Measurements from ENCODE around the gene SMURF2. TPM values are rescaled to one million over a fixed set of nuclear protein-coding genes. Genes with fewer than 3 reads are reported as not detected.

SMURF2 gene
- polyA plus RNA-seq, 1 donor from 2014 or later, result 55.2 TPM

DNA sequence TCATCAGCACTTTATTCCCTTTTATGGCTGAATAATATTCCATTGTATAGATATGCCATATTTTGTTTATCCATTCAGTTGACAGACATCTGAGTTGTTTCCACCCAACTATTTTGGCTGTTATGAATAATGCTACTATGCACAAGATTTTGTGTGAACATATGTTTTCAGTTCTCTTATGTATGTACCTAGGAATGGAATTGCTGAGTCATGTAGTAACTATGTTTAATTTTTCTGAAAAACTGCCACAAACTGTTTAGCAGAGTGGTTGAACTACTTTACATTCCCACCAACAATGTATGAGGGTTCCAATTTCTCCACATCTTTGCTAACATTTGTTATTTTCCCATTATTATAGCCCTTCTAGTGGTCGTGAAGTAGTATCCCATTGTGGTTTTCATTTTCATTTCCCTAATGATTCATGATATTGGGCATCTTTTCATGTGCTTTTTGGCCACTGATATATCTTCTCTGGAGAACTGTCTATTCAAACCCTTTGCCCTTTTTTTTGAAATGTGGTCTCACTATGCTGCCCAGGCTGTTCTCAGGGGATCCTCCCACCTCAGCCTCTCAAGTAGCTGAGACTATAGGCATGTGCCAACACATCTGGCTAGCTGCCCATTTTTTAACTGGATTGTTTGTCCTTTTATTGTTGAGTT, 26.3 kb downstream of the SMURF2 start:
- no peaks in the 10 kb centered on the region for H3K9me3 ChIP-seq (ENCODE audit: low read length)
- H3K4me2 ChIP-seq (ENCODE audit: low read length), result no peak overlapping the region
- TF ChIP-seq EP300 (conservative IDR thresholded peaks at IDR 0.05; ENCODE audit: poor library complexity, severe bottlenecking), result no peak
- no peak for TF ChIP-seq TAF1 (IDR thresholded peaks at IDR 0.05; ENCODE audit: low read depth)
- TF ChIP-seq RAD21 (conservative IDR thresholded peaks at IDR 0.05), result no peak
- TF ChIP-seq EZH2 (IDR thresholded peaks at IDR 0.05; ENCODE audit: borderline replicate concordance, insufficient read depth, low read length, poor library complexity, severe bottlenecking), result no peak
- TF ChIP-seq SMC3 (conservative IDR thresholded peaks at IDR 0.05; ENCODE audit: poor library complexity), result no peak
- no peak for TF ChIP-seq MXI1 (conservative IDR thresholded peaks at IDR 0.05; ENCODE audit: poor library complexity, severe bottlenecking)
- TF ChIP-seq, protein P1, sequence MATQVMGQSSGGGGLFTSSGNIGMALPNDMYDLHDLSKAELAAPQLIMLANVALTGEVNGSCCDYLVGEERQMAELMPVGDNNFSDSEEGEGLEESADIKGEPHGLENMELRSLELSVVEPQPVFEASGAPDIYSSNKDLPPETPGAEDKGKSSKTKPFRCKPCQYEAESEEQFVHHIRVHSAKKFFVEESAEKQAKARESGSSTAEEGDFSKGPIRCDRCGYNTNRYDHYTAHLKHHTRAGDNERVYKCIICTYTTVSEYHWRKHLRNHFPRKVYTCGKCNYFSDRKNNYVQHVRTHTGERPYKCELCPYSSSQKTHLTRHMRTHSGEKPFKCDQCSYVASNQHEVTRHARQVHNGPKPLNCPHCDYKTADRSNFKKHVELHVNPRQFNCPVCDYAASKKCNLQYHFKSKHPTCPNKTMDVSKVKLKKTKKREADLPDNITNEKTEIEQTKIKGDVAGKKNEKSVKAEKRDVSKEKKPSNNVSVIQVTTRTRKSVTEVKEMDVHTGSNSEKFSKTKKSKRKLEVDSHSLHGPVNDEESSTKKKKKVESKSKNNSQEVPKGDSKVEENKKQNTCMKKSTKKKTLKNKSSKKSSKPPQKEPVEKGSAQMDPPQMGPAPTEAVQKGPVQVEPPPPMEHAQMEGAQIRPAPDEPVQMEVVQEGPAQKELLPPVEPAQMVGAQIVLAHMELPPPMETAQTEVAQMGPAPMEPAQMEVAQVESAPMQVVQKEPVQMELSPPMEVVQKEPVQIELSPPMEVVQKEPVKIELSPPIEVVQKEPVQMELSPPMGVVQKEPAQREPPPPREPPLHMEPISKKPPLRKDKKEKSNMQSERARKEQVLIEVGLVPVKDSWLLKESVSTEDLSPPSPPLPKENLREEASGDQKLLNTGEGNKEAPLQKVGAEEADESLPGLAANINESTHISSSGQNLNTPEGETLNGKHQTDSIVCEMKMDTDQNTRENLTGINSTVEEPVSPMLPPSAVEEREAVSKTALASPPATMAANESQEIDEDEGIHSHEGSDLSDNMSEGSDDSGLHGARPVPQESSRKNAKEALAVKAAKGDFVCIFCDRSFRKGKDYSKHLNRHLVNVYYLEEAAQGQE (IDR thresholded peaks at IDR 0.05; ENCODE audit: borderline replicate concordance), result no peak
- no peak for TF ChIP-seq POLR2AphosphoS5 (IDR thresholded peaks at IDR 0.05)
- TF ChIP-seq, protein P2, sequence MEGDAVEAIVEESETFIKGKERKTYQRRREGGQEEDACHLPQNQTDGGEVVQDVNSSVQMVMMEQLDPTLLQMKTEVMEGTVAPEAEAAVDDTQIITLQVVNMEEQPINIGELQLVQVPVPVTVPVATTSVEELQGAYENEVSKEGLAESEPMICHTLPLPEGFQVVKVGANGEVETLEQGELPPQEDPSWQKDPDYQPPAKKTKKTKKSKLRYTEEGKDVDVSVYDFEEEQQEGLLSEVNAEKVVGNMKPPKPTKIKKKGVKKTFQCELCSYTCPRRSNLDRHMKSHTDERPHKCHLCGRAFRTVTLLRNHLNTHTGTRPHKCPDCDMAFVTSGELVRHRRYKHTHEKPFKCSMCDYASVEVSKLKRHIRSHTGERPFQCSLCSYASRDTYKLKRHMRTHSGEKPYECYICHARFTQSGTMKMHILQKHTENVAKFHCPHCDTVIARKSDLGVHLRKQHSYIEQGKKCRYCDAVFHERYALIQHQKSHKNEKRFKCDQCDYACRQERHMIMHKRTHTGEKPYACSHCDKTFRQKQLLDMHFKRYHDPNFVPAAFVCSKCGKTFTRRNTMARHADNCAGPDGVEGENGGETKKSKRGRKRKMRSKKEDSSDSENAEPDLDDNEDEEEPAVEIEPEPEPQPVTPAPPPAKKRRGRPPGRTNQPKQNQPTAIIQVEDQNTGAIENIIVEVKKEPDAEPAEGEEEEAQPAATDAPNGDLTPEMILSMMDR (IDR thresholded peaks at IDR 0.05; ENCODE audit: poor library complexity, severe bottlenecking), result no peak
- H3K27me3 ChIP-seq (ENCODE audit: insufficient read depth, low read depth, low read length), result no peaks in the 10 kb centered on the region
- H3K36me3 ChIP-seq (ENCODE audit: insufficient read depth, low read length), result no peaks in the 10 kb centered on the region
- peaks cover 37% of the 10 kb centered on the region for H3K79me2 ChIP-seq (replicated peaks; ENCODE audit: insufficient read depth, low read length)
- no peak overlapping the region for H3K27ac ChIP-seq (ENCODE audit: low read length)
- no peak overlapping the region for H3K9ac ChIP-seq (ENCODE audit: low read length)
- no peak overlapping the region for H2AFZ ChIP-seq (ENCODE audit: low read depth, low read length)
- H3F3A ChIP-seq (ENCODE audit: insufficient read depth, low read length, poor library complexity, severe bottlenecking), result no peaks in the 10 kb centered on the region
- H4K20me1 ChIP-seq (ENCODE audit: insufficient read depth), result no peaks in the 10 kb centered on the region
- H3K9me2 ChIP-seq (ENCODE audit: insufficient read depth, low read length), result no peaks in the 10 kb centered on the region
- no peak overlapping the region for H3K4me3 ChIP-seq (ENCODE audit: low read length)

DNA sequence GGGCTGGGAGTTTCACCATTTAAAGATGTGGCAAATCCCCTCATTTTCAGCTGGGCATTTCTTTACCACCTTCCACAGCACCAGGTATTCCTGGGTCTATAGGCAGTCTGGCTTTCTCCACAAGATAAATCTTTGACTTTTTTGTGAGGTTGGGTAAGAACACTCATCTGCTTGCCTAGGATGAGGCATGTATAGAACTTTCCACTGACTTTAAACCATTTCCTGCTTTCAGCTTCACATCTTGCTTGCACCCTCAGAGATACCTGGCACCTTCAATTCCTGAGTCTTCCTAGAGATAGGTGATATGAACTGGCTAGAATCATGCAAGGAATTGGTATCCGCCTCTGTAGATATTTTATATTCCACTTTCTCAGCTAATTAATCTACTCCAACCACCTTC, 27.9 kb downstream of the SMURF2 start:
- Histone ChIP-seq H3K9ac (ENCODE audit: low read length) (no peak overlapping the region), H3K9me3 (ENCODE audit: low read length) (no peaks in the 10 kb centered on the region), H3K79me2 (replicated peaks; ENCODE audit: insufficient read depth, low read length) (peaks cover 47% of the 10 kb centered on the region), H3K4me3 (ENCODE audit: low read length) (no peak overlapping the region), H3K4me2 (ENCODE audit: low read length) (no peak overlapping the region), H2AFZ (ENCODE audit: low read depth, low read length) (no peak overlapping the region), H3K36me3 (ENCODE audit: insufficient read depth, low read length) (no peaks in the 10 kb centered on the region), H3K27ac (ENCODE audit: low read length) (no peak overlapping the region), H3K9me2 (ENCODE audit: insufficient read depth, low read length) (no peaks in the 10 kb centered on the region), H4K20me1 (ENCODE audit: insufficient read depth) (no peaks in the 10 kb centered on the region), H3K27me3 (ENCODE audit: insufficient read depth, low read depth, low read length) (no peaks in the 10 kb centered on the region), H3F3A (ENCODE audit: insufficient read depth, low read length, poor library complexity, severe bottlenecking) (no peaks in the 10 kb centered on the region)
- TF ChIP-seq RAD21 (conservative IDR thresholded peaks at IDR 0.05), result no peak
- TF ChIP-seq, protein P1 (IDR thresholded peaks at IDR 0.05; ENCODE audit: borderline replicate concordance), result no peak
- no peak for TF ChIP-seq EP300 (conservative IDR thresholded peaks at IDR 0.05; ENCODE audit: poor library complexity, severe bottlenecking)
- no peak for TF ChIP-seq SMC3 (conservative IDR thresholded peaks at IDR 0.05; ENCODE audit: poor library complexity)
- TF ChIP-seq, protein P2 (IDR thresholded peaks at IDR 0.05; ENCODE audit: poor library complexity, severe bottlenecking), result no peak
- no peak for TF ChIP-seq TAF1 (IDR thresholded peaks at IDR 0.05; ENCODE audit: low read depth)
- no peak for TF ChIP-seq MXI1 (conservative IDR thresholded peaks at IDR 0.05; ENCODE audit: poor library complexity, severe bottlenecking)
- no peak for TF ChIP-seq EZH2 (IDR thresholded peaks at IDR 0.05; ENCODE audit: borderline replicate concordance, insufficient read depth, low read length, poor library complexity, severe bottlenecking)
- TF ChIP-seq POLR2AphosphoS5 (IDR thresholded peaks at IDR 0.05), result no peak

All from neural cell (in vitro differentiated cells).